Thyroid gland (tissue), 4 donors: ENCODE results near the gene ST8SIA5. TPM values are rescaled to one million over a fixed set of nuclear protein-coding genes. Genes with fewer than 3 reads are reported as not detected.

Experiments
- DNase-seq, 2 donors: peaks; one replicate each; pipeline ENCODE4 v3.0.0-alpha.2; 2019
- H3K27ac ChIP-seq, 3 donors: fragments of 200-600 bp; sonication (generic); 1 replicate in 2 of 3; 2 replicates in 1 of 3; pipeline ENCODE4 v1.5.1; 2016 to 2019; ENCODE audit warnings: mild to moderate bottlenecking in 1 of 3, moderate library complexity in 1 of 3
- H3K27me3 ChIP-seq: fragments of 200-600 bp; sonication (generic); one replicate; pipeline ENCODE4 v1.5.1; 2019
- H3K36me3 ChIP-seq, 2 donors: fragments of 200-600 bp; sonication (generic); one replicate each; pipeline ENCODE4 v1.5.1; 2016 to 2019
- H3K4me1 ChIP-seq, 2 donors: fragments of 200-600 bp; sonication (generic); one replicate each; pipeline ENCODE4 v1.5.1; 2017 to 2019
- H3K4me3 ChIP-seq, 3 donors: fragments of 200-600 bp; sonication (generic); replicated peaks in 1 of 3; 1 replicate in 2 of 3; 2 replicates in 1 of 3; pipeline ENCODE4 v1.5.1; 2016; ENCODE audit warnings: mild to moderate bottlenecking in 1 of 3
- H3K9me3 ChIP-seq: fragments of 200-600 bp; sonication (generic); one replicate; pipeline ENCODE4 v1.5.1; 2017
- POLR2A ChIP-seq, 2 donors: fragments of 450-650 bp; IDR thresholded peaks; one replicate each; pipeline ENCODE4 v1.6.1; 2017; ENCODE audit warnings: antibody characterized with exemption in 2 of 2, mild to moderate bottlenecking in 2 of 2, moderate library complexity in 1 of 2
- WGBS, 2 donors: methylation state at CpG; one replicate each; pipeline ENCODE4 v1.1.5; 2017; 5-methylcytosine and 5-hydroxymethylcytosine counted together
- intact Hi-C: fragments of 100-400 bp; cut with DNase I; formaldehyde crosslinking; loops from one replicate; pipeline ENCODE4 v1.15.1; 2023
- total RNA-seq, 4 donors: library from RNA; depleted of rRNA; stranded (reverse); fragments of >200 nt; gene quantifications; one replicate each; pipeline ENCODE4 v1.2.3, GENCODE V29; 2016
- TF ChIP-seq, protein P1 (sequence below), 6 experiments: fragments of 200-600 bp in 3 of 6; fragments of 450-650 bp in 3 of 6; sonication (generic) in 3 of 6; IDR thresholded peaks; one replicate each; pipeline ENCODE4 v1.5.1; 2016 to 2019; ENCODE audit warnings: antibody characterized with exemption in 6 of 6, mild to moderate bottlenecking in 2 of 6, inconsistent platforms in 1 of 6, moderate library complexity in 1 of 6

ST8SIA5 gene
- total RNA-seq, 4 donors from 2014 or later: 0.04 to 1.2 (median 0.24) TPM; not detected in 1

DNA sequence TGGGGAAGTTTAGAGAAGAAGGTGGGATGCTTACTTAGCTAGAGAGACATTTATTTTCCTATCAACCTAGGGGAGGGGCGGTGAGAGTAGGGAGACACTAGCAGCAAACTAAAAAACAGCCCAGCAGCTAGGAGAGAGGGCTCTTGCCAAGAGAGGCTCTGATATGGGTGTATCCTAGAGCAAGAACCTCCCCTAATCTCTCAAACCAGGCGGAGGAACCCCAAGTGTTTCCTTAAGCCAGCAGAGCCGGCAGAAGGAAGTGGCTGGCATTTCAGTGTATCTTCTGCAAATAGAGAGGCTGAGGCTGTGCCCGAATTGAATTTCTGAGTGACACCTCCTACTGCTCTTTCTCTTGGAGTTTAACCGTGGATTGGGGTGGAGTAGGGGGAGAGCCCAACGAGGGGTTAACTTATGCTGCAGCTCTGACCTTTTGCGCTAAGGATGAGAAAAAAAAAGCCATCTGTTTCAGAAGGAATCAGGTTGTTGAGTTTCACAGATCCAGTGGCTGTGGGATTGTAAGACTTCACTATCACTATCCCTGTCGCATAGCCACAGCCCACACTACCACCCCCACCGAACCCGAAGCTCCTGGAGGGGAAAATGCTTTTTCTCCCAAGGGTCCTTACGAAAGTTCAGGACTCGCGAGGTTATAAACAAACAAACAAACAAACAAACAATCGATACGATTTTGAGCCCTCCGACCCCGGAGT is 1.4 kb downstream of the ST8SIA5 start:
- peaks cover 0 to 23% of the 10 kb centered on the region in 2 donors for H3K4me1 ChIP-seq
- H3K4me3 ChIP-seq: no peak overlapping the region
- intact Hi-C loops: no loop called here
- TF ChIP-seq, protein P1, sequence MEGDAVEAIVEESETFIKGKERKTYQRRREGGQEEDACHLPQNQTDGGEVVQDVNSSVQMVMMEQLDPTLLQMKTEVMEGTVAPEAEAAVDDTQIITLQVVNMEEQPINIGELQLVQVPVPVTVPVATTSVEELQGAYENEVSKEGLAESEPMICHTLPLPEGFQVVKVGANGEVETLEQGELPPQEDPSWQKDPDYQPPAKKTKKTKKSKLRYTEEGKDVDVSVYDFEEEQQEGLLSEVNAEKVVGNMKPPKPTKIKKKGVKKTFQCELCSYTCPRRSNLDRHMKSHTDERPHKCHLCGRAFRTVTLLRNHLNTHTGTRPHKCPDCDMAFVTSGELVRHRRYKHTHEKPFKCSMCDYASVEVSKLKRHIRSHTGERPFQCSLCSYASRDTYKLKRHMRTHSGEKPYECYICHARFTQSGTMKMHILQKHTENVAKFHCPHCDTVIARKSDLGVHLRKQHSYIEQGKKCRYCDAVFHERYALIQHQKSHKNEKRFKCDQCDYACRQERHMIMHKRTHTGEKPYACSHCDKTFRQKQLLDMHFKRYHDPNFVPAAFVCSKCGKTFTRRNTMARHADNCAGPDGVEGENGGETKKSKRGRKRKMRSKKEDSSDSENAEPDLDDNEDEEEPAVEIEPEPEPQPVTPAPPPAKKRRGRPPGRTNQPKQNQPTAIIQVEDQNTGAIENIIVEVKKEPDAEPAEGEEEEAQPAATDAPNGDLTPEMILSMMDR (IDR thresholded peaks at IDR 0.05): no peak
- no peak for TF ChIP-seq POLR2A (IDR thresholded peaks at IDR 0.05)
- no peak for DNase-seq
- H3K27ac ChIP-seq: no peak overlapping the region
- no peaks in the 10 kb centered on the region for H3K9me3 ChIP-seq
- WGBS, 2 donors: 14 to 17% methylated on average over 16 to 17 of the region's 17 CpGs
- no peaks in the 10 kb centered on the region for H3K36me3 ChIP-seq
- H3K27me3 ChIP-seq: no peaks in the 10 kb centered on the region

DNA sequence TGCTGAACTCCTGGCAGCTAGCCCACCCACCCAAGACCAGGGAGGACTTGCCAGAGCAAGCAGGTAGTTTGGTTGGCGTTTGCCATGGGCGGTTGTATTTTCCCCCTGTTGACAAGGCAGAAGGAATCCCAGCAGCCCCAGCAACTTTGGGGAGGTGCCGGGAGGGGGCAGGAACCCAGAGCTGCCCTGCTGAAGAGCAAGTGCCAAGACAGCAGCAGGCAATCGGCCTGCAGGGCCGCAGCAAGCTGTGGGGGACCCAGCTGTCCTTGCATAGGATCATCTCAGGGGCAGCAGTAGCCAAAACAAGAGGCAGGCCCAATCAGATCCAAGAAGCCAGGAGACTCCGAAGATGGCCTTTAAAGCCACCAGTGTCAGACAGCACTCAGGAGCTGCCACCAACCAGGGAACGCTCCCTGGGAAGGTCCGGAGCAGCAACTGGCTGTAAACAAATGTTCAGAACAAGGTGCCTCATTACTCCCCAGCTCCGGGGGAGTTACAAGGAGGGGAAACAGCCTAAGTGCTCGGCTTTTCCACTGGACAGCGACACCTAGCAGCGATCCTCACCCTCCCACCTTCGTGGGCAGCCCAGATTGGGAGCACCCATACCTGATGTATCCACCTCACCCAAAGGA is 2.1 kb downstream of the ST8SIA5 start:
- WGBS, 2 donors: 59 to 63% methylated on average over 12 of the region's 13 CpGs
- H3K27ac ChIP-seq: no peak overlapping the region
- H3K36me3 ChIP-seq: no peaks in the 10 kb centered on the region
- H3K4me1 ChIP-seq: peaks cover 0 to 23% of the 10 kb centered on the region in 2 donors
- H3K27me3 ChIP-seq: no peaks in the 10 kb centered on the region
- intact Hi-C loops: no loop called here
- DNase-seq: no peak
- TF ChIP-seq POLR2A (IDR thresholded peaks at IDR 0.05): no peak
- TF ChIP-seq, protein P1 (IDR thresholded peaks at IDR 0.05): no peak
- H3K9me3 ChIP-seq: no peaks in the 10 kb centered on the region
- no peak overlapping the region for H3K4me3 ChIP-seq

DNA sequence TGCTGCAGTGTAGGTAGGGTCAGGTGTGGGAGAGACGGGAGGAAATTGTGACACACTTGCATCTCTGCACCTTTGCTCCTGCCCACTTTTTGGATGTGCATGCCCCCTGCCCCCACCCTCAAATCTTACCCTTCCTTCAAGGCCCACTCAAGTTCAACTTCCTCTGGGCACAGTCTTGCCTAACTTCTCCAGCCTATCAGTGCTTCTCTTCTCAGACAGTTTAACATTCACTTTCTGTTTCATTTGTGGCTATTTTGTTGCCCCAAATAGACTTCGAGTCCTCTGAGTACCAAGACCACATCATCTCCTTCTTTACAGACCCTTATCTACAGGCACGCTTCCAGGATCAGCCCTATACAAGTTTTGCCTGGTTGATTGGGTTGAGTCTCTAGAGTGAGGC is 2.7 kb downstream of the ST8SIA5 start:
- H3K4me3 ChIP-seq: no peak overlapping the region
- TF ChIP-seq, protein P1 (IDR thresholded peaks at IDR 0.05): no peak
- TF ChIP-seq POLR2A (IDR thresholded peaks at IDR 0.05): no peak
- H3K27ac ChIP-seq: no peak overlapping the region
- H3K27me3 ChIP-seq: no peaks in the 10 kb centered on the region
- H3K9me3 ChIP-seq: no peaks in the 10 kb centered on the region
- H3K36me3 ChIP-seq: no peaks in the 10 kb centered on the region
- no peak for DNase-seq
- H3K4me1 ChIP-seq: peaks cover 0 to 23% of the 10 kb centered on the region in 2 donors
- 79 to 89% methylated on average over 3 of the region's 3 CpGs for WGBS, 2 donors
- intact Hi-C loops: no loop called here

DNA sequence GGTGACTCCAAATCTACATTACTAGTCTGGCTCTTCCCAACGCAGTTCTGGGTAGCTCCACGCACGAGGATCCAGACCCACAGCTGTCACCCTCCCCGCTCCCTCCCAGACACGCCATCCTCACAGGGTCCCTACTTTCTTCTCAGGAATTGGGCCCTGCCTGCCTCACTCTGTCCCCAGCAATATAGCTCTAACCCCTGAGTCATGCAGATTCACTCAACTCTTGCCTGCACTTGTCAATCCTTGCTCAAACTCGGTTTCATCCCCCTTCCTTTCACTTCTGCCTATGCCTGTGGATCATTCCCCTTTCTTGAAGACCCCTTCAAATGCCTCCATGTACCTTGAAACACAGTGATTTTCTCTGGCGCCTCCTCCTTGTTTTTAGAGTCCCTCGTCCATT is 5.0 kb downstream of the ST8SIA5 start:
- Histone ChIP-seq H3K27me3 (no peaks in the 10 kb centered on the region), H3K4me3 (no peak overlapping the region), H3K9me3 (no peaks in the 10 kb centered on the region), H3K4me1 (peaks cover 0 to 11% of the 10 kb centered on the region in 2 donors), H3K27ac (no peak overlapping the region), H3K36me3 (no peaks in the 10 kb centered on the region)
- intact Hi-C loops: no loop called here
- no peak for DNase-seq
- TF ChIP-seq, protein P1 (IDR thresholded peaks at IDR 0.05): no peak
- TF ChIP-seq POLR2A (IDR thresholded peaks at IDR 0.05): no peak
- WGBS, 2 donors: 88 to 89% methylated on average over 8 of the region's 8 CpGs

DNA sequence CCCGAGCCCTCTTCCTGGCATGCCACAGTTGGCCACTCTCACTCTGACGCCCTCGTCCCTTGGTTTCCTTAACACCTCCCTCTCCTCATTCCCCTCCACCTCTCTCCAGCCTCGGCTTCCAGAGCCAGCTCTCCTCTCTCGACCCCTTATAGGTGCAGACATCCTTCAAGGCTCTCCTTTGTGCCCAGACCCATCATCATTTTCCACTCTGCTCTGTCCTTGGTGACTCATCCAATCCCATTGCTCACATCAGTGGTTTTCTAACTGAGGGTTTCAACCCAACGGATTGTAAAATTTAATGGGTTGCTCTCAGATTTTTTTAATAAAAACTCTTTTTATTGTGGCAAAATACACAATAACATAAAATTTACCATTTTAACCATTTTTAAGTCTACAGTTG is 6.2 kb downstream of the ST8SIA5 start:
- Histone ChIP-seq H3K9me3 (no peaks in the 10 kb centered on the region), H3K4me1 (no peaks in the 10 kb centered on the region), H3K4me3 (no peak overlapping the region), H3K27me3 (no peaks in the 10 kb centered on the region), H3K36me3 (no peaks in the 10 kb centered on the region), H3K27ac (no peak overlapping the region)
- TF ChIP-seq, protein P1 (IDR thresholded peaks at IDR 0.05): no peak
- no peak for TF ChIP-seq POLR2A (IDR thresholded peaks at IDR 0.05)
- DNase-seq: no peak
- 77 to 79% methylated on average over 6 of the region's 6 CpGs for WGBS, 2 donors
- intact Hi-C loops: no loop called here
